ENCODE results near the gene ZNF570.

The ZNF570 gene

DNA sequence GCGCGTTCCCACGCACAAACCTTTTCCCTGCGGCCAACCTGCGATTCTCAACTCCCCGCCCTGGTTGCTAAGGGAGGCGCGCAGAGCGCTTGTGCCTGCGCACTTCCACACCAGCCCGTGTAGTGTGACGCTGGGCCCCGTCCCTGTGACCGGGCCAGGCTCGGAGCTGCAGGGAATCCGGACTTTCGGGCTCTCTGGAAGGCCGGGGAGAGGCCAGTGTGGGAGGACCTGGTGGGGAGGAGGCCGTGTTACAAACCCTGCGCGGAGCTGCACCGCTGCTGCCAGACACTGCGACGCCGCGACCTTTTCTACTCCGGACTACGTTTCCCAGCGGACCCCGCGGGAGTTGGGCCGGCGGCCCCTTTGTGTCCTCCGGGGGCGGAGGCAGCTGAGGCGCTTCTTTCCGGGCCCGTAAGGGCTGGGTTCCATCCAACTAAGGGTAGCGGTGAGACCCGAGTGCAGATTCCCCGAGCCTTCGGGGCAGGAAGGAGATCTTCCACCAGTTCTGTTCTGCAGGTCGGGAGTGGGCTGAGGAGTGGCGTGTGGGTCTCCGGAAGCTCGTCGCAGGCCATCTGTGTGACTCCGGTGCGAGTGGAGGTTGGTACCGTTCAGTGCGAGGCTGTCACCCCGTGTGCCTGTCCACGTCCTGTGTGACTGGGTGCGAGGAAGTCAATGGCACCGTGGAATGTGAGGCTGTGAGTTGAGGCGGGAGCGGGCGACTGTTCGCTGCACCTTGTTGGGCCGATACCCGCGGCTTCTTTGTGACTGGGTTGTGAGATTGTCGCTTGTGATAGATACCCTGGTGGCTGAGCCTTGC is at the start of gene ZNF570:
ZNF570 (plus strand) TSS at position 396 of the 817 bp plus-strand sequence. CDS start 999 bp downstream, outside the sequence.
- peak; percentile 83 to 87 for DNase-seq

DNA sequence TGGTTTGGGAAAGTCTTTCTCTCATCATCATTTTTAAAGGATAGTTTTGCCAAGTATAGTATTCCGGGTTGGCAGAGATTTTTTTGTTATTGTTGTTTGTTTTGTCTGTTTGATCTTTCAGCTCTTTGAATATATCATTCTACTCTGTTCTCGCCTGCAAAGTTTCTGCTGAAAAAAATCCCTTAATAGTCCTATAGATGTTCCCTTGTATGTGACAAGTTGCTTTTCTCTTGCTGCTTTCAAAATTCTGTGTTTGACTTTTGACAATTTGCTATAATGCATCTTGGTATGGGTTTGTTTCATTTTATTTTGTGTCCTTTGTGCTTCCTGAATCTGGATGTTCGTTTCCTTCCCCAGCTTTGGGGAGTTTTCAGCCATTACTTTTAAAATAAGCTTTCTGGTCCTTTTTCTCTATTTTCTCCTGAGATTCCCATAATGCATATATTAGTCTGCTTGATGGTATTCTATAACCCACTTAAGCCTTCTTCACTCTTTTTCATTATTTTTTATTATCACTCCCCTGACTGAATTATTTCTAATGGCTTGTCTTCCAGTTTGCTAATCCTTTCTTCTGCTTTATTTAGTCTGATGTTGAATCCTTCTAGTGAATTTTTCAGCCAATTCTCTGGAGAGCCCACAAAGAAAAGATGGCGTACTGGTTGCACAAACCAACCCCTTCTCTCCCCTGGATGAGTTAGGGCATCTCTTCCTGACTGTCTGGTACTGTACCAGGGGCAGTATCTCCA is 16.5 kb upstream of the ZNF570 start:
- DNase-seq = no peak

DNA sequence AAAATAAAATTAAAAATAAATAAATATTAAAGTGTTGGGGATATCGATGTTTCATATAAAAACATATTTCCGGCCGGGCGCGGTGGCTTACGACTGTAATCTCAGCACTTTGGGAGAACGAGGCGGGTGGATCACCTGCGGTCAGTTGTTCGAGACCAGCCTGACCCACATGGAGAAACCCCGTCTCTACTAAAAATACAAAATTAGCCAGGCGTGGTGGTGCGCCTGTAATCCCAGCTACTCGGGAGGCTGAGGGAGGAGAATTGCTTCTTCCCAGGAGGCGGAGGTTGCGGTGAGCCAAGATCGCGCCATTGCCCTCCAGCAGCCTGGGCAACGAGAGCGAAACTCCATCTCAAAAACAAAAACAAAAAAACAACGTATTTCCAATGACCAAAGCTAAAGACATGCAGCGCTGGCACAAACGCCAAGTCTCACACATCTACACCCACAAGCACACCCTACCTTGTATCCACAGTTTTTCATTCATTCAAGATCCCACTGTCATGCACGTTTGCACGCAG is 2.8 kb upstream of the ZNF570 start:
- no peak for DNase-seq

DNA sequence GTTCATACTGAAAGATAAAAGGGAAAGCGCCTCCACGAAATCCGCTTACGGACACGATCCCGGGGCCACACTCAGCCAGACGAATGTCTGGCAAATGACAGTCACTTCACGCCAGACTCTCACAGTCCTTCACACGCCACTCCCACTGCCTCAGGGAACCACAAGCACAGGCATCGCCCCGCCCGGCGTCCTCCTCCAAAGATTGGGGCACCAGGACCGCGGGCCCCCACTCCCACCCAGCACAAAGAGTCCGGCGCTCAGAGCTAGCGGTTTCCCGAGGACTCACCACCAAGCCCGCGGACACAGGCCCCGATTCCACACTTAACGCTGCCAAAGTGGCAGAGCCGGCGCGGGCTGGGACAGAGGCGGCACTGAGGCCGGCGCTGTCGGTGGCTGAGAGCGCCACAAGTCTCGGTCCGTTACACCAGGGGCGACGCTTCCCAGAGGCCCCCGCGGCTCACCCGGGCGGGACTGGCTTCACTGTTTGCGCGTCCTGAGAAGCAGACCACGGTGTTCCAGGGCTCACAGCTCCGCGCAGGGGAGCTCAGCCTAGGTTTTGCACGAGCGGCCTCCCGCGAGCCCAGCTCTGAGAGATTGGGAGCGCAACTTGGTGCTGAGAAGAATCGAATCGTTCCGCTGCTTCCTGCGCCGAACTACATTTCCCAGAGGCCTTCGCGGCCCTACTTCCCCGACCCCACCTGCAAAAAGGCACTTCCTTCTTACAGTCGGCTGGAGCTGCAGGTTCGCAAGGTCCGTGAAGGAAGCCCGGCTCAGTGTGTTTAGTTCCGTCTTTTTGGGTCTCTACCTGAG is 2.2 kb upstream of the ZNF570 start, which contains the start of gene ZNF569:
ZNF569 (minus strand) TSS at position 647 of the 810 bp plus-strand sequence. CDS start 22,523 bp downstream, outside the sequence.
- peak; percentile 93 to 94 for DNase-seq

DNA sequence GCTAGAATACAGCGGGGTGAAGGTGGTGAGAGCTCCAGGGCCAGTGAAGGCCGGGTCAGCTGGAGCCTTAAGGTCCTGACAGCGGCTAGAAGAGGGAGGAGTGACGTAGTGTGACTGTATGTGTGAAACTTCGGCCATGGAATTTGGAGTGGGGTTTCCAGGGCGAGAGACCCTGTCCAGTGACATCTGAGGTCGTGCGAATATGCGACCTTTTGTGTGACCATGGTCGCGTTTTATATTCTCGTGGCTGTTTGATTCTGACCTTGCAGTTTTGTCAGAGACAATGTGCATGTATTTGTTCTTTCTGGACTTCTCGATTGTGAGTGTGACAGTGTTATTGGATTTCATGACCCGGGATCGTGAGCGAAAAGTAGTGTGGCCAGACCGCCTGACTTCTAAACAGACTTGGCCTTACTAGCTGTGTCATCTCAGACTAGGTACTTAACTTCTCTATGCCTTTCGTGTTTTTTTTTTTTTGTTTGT is 1.5 kb upstream of the ZNF570 start:
- no peak for DNase-seq

DNA sequence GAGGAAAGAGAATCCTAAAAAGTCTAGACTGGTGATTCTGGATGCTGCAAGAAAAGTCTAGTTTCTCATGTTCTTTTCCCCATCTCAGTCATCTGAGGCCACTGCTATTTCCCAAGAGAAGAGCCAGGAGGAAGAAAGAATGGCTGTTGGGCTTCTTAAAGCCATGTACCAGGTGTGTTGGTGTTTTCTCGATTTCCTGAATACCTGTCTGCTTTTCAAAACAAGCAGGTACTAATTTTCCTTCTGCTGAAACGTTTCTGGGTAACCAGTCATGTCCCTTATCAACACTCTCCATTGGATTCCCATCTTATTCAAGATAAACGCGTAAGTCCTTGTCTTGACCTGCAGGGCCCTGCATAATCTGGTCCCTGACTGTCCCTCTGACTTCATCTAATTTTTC is 1.1 kb downstream of the ZNF570 start:
- DNase-seq = no peak

DNA sequence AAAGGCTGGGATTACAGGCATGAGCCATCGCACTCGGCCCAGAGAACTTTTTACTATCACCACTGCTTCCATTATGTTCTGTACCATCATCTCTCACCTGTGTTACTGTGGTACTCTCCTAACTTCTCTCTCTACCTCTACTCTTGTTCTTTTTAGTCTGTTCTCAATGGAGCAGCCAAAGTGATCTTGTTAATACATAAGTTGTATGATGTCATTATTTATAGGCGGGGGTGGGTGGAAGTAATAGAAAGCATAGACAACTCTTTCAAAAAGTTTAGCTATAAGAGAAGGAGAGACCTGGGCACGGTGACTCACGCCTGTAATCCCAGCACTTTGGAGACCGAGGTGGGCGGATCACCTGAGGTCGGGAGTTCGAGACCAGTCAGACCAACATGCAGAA is 3.0 kb downstream of the ZNF570 start:
- no peak for DNase-seq

DNA sequence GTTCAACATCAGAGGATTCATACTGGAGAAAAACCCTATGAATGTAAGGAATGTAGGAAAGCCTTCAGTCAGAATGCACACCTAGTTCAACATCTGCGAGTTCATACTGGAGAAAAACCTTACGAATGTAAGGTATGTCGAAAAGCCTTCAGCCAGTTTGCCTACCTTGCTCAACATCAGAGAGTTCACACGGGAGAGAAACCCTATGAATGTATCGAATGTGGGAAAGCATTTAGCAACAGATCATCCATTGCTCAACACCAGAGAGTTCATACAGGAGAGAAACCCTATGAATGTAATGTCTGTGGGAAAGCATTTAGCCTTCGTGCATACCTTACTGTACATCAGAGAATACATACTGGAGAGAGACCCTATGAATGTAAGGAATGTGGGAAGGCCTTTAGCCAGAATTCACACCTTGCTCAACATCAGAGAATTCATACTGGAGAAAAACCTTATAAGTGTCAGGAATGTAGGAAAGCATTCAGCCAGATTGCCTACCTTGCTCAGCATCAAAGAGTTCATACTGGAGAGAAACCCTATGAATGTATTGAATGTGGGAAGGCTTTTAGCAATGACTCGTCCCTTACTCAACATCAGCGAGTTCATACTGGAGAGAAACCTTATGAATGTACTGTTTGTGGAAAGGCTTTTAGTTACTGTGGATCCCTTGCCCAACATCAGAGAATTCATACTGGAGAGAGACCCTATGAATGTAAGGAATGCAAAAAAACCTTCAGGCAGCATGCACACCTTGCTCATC is 15.4 kb downstream of the ZNF570 start:
- DNase-seq = no peak

DNA sequence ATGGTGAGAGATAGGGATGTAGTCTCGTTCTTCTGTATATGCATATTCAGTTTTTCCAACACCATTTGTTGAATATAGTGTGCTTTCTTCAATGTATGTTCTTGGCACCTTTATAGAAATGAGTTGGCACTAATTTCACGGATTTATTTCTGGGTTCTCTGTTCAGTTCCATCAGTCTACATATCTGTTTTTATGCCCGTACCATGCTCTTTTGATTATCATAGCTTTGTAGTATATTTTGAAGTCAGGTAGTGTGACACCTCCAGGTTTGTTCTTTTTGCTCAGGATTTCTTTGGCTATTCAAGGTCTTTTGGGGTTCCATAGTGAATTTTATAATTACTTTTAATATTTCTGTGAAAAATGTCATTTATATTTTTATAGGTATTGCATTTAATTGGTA is 23.1 kb downstream of the ZNF570 start:
- DNase-seq = no peak

DNA sequence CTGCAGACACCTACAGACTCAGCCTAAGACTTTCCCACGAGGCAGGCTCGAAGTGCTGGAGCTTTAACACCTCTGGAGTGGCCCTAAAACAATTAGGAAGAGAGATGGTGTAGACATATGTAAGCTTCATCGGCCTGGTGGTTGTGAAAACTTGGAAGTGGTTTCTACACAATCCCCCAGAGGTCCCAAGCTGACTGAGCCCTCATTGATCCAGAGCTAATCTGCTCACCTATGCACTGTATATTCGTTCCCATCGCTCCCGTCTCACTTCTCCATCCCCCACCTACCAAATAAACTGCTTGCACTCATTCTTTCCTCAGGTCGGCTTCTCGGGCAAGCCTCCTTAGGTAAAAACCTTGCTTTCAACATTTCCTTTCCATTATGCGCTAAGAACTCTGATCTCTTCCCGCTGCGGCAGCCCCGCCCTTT is 36.8 kb downstream of the ZNF570 start:
- DNase-seq = no peak

DNA sequence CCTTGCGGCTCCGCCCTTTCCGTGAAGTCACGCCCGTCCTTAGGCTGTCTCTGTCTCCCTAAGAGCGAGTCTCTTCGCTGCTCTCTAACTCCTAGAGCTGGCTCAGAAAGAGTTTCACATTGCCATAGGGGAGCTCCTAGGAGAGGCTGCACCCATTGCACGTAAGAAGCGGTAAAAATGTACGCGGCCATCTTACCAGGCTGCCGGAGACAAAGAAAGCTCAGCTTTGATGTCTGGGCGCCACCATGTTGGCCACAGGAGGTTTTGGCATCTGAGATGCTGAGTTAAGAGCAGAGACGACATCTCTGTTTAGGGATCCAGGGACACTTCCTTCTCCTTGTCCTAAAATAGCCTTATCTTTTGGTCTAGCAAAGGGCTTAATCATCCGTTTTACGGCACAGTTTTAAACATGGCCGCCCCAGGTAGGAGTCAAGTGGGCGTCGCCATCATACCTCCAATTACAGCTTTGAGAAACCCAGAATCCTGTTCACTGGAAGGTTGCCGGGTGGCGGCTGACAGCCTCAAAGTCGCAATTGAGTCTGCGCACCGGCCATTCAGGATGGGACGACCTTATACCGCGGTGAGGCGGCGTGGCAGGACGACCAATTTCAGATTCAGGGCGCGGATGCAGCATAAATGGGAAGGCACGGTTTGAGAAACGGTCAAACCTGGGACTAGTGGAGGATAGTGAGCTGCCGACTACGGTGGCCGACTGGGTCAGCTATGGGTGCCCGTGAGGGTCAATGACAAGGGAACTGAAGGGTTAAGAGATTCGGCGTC is 37.4 kb downstream of the ZNF570 start, which contains the start of gene ZNF793:
ZNF793 (plus strand) TSS at position 553 of the 780 bp plus-strand sequence. CDS start 16,501 bp downstream, outside the sequence.
- peak; percentile 87 to 98 for DNase-seq

DNA sequence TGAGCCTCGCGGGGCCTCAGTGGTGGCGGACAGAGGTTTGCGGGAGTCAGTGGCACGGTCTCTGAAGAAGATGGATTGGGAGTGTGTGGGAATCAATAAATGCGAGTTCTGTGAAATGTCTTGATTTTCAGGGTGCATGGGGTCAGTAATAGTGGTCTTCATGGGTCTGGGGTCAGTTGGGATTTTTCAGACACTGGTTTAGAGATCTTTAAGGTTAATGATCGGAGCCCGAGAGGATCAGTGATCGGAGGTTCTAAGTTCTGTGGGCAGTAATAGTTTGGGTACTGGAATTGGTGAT is 38.0 kb downstream of the ZNF570 start:
- DNase-seq = no peak

DNA sequence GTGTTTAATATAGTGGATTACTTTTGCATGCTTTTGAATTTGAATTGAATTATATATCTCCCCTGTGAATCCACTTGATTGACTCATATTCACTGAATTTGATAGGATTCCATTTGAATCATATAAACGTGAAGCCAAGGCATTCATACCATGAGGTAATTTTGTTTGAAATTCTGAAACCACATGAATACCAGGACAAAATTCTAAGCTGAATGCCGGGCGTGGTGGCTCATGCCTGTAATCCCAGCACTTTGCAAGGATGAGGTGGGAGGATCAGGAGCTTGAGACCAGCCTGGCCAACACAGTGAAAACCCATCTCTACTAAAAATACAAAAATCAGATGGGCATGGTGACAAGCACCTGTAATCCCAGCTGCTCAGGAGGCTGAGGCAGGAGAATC is 42.0 kb downstream of the ZNF570 start:
- DNase-seq = no peak

DNA sequence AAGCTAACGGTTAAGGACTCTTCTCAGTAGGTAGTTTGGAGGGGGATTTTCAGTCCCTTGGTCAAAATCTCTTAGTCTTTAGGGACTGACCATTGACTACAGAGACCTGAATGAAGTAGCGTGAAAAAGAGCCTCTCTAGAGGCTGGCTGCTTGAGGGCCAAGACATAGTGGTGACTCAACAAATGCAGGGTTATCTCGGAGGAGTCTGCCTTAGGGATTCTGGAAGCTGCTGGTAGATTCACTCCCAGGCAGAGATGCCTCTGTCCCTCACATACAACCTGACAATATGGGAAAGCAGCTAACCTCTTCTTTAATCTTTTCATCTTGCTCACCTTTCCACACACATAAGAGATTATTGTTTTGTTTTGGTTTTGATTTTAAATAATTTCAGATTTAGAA is 42.7 kb downstream of the ZNF570 start:
- no peak for DNase-seq

DNA sequence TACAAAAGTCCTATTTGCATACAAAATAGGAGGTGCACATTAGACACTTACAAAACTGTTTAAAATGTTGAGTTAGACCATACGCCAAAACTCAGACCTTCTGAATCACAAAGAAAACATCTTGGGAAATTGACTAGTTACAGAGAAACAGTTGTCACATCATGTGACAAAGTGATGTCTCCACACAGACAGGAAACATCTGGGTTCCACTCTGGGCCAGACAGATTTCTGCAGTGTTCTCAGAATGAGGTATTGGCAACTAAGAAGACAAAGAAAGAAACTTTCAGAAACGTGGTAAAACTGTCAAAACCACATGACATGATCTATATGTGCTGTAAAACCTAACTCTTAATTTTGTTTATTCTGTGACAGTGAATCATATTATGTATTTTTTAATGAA is 44.2 kb downstream of the ZNF570 start:
- no peak for DNase-seq

DNA sequence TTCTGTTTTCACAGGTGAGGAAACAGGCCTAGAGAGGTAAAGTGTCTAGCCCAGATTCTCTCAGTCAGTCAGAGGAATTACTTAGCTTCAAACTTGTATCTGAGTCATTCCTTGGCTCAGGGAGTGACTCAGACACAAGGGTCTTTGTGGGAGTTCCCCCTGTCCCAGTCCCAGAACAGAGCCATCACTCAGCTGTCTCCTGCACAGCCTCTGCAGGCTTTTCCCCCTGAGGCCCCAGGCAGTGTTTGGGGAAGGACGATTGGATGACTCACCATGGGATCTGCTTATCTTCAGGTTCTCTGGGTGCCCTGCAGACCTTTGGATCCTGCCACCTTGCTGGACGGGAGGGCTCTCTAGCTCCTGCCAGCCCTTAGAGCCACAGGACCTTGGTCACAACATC is 50.7 kb downstream of the ZNF570 start:
- DNase-seq = no peak

DNA sequence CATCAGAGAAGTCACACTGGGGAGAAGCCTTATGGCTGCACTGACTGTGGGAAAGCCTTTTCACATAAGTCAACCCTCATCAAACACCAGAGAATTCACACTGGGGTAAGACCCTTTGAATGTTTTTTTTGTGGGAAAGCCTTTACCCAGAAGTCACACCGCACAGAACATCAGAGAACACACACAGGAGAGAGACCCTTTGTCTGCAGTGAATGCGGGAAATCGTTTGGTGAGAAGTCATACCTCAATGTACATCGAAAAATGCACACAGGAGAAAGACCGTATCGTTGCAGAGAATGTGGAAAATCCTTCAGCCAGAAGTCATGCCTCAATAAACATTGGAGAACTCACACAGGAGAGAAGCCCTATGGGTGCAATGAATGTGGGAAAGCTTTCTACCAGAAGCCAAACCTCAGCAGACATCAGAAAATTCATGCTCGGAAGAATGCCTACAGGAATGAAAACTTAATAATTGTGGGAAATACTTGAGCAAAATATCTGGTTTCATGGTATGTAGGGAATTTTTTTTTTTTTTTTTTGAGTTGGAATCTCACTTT is 68.3 kb downstream of the ZNF570 start:
- DNase-seq = no peak

Data from NCI-H187 (cell line).